HG03575 (cell line): ENCODE results near the gene XRCC4.

Source experiments
- ATAC-seq: cut with Tn5 transposase; IDR thresholded peaks from one replicate; pipeline ENCODE4 v1.9.1; 2021; ENCODE audit not compliant: unreplicated experiment, insufficient number of reproducible peaks, low FRiP score; ENCODE audit errors: extremely low read depth

The XRCC4 gene

GRCh38 chr5:83076742-83077661 lies at the start of gene XRCC4, which contains the start of gene TMEM167A:
Gene XRCC4, plus strand, starts transcription at chr5:83077547. Its CDS starts 27,373 bp downstream, at chr5:83104920.
Gene TMEM167A, minus strand, starts transcription at chr5:83077394. Its CDS starts 71 bp downstream, at chr5:83077323.
- peak; percentile 93 for ATAC-seq

- ATAC-seq: no peak
These were observed 47.4 kb upstream of the XRCC4 start for GRCh38 chr5:83029912-83030311.

- no peak for ATAC-seq
These were observed 46.0 kb upstream of the XRCC4 start for GRCh38 chr5:83031381-83031780.

GRCh38 chr5:83034036-83034435 lies 43.3 kb upstream of the XRCC4 start:
- ATAC-seq: no peak

GRCh38 chr5:83034528-83035207 lies 42.7 kb upstream of the XRCC4 start:
- no peak for ATAC-seq

GRCh38 chr5:83035373-83036100 lies 41.8 kb upstream of the XRCC4 start:
- no peak for ATAC-seq

GRCh38 chr5:83036991-83037575 lies 40.3 kb upstream of the XRCC4 start:
- ATAC-seq: no peak

GRCh38 chr5:83038924-83039323 lies 38.4 kb upstream of the XRCC4 start:
- no peak for ATAC-seq

- ATAC-seq: no peak
These were observed 34.8 kb upstream of the XRCC4 start for GRCh38 chr5:83042507-83042906.

- ATAC-seq: no peak
These were observed 32.4 kb upstream of the XRCC4 start for GRCh38 chr5:83044926-83045325.

- no peak for ATAC-seq
These were observed 29.1 kb upstream of the XRCC4 start for GRCh38 chr5:83048277-83048676.

- no peak for ATAC-seq
These were observed 28.5 kb upstream of the XRCC4 start for GRCh38 chr5:83048811-83049210.

GRCh38 chr5:83049370-83049885 lies 27.9 kb upstream of the XRCC4 start:
- no peak for ATAC-seq

GRCh38 chr5:83050723-83051340 lies 26.5 kb upstream of the XRCC4 start:
- ATAC-seq: no peak

GRCh38 chr5:83055166-83055565 lies 22.2 kb upstream of the XRCC4 start:
- no peak for ATAC-seq

- no peak for ATAC-seq
These were observed 18.6 kb upstream of the XRCC4 start for GRCh38 chr5:83058726-83059125.

GRCh38 chr5:83059341-83059740 lies 18.0 kb upstream of the XRCC4 start:
- no peak for ATAC-seq

GRCh38 chr5:83066548-83067110 lies 10.7 kb upstream of the XRCC4 start:
- ATAC-seq: no peak
